Ishikawa (cell line): ENCODE results near the gene STX4.

Experiments
- CEBPB ChIP-seq: IDR thresholded peaks from 2 replicates; pipeline ENCODE4 v1.6.1; 2012
- CREB1 ChIP-seq: IDR thresholded peaks from 2 replicates; pipeline ENCODE4 v1.6.1; 2012; ENCODE audit warnings: low read depth
- EGR1 ChIP-seq: IDR thresholded peaks from 2 replicates; pipeline ENCODE4 v1.6.1; 2012
- EP300 ChIP-seq: IDR thresholded peaks from 2 replicates; pipeline ENCODE4 v1.6.1; 2012; ENCODE audit warnings: borderline replicate concordance
- FOXM1 ChIP-seq: IDR thresholded peaks from 2 replicates; pipeline ENCODE4 v1.6.1; 2012; ENCODE audit warnings: low read depth, borderline replicate concordance
- MAX ChIP-seq: IDR thresholded peaks from 2 replicates; pipeline ENCODE4 v1.6.1; 2012
- NFIC ChIP-seq: IDR thresholded peaks from 2 replicates; pipeline ENCODE4 v1.6.1; 2012
- REST ChIP-seq: IDR thresholded peaks from 2 replicates; pipeline ENCODE4 v1.6.1; 2012; ENCODE audit warnings: low read depth, mild to moderate bottlenecking
- TAF1 ChIP-seq: IDR thresholded peaks from 2 replicates; pipeline ENCODE4 v1.6.1; 2012; ENCODE audit warnings: low read depth, mild to moderate bottlenecking
- TCF12 ChIP-seq: IDR thresholded peaks from 2 replicates; pipeline ENCODE4 v1.6.1; 2012; ENCODE audit warnings: low read depth
- TEAD4 ChIP-seq: IDR thresholded peaks from 2 replicates; pipeline ENCODE4 v1.6.1; 2012
- USF1 ChIP-seq: IDR thresholded peaks from 2 replicates; pipeline ENCODE4 v1.6.1; 2012
- YY1 ChIP-seq: IDR thresholded peaks from 2 replicates; pipeline ENCODE4 v1.6.1; 2012; ENCODE audit warnings: low read depth
- ZBTB7A ChIP-seq: IDR thresholded peaks from 2 replicates; pipeline ENCODE4 v1.6.1; 2012; ENCODE audit warnings: low read depth

STX4 gene

DNA sequence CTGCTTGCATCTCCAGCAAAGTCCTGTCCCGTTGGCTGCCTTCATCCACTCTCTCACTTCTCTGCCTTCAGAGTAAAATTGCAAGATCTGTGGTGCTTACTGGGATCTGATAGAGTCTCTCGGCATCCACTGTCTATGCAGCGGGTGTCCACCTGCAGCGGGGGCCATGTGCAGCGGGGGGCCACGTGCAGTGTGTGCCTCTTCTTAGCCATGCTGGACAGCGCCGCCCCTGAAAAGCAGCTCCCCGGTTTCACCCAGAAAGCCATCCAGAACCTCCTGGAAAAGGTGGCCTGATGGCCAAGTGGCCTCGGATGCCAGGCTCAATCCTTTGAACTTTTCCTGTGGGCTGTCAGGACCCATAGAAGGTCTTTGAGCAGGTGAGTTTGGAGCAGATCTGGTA, 9.5 kb downstream of the STX4 start:
- TF ChIP-seq REST (peak; percentile 37; the same call in 1 of the 2 replicates), ZBTB7A (no peak), EP300 (no peak)

DNA sequence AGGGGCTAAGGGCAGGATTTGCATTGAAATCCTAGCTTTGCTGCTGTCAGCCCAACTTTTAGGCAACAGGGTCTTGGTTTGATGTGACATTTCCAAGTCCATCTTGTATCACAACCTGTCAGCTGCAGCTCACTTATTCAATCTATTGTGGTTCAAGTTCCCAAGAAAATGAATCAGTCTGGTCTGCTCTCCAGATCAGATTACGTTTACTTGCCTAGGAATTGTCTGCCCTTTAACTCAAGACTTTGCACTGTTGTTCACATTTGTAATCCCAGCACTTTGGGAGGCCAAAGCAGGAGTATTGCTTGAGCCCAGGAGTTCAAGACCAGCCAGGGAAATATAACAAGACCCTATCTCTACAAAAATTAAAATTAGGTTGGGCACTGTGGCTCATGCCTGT, 10.0 kb downstream of the STX4 start:
- TF ChIP-seq FOXM1 (no peak), YY1 (no peak), USF1 (no peak), EGR1 (no peak), CEBPB (no peak), MAX (no peak), TCF12 (no peak), TAF1 (no peak), REST (no peak)

DNA sequence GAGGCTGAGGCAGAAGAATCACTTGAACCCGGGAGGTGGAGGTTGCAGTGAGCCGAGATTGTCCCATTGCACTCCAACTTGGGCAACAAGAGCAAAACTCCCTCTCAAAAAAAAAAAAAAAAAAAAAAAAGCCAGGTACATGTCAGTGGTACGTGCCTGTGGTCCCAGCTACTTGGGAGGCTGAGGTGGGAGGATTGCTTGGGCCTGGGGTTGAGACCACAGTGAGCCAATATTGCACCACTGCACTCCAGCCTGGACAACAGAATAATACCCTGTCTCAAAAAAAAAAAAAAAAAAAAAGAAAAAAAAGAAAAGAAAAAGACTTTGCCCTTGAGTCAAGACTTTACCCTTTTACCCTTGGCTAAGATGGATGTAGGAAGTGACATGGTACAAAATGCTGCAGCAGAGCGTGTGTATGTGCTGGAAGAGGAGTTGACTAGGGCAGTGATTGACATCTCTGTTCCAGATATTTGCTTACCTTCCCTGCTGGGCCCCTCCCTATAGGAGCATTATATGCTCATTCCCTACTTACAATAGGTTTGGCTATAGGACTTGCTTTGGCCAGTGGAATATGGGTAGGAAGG, 10.6 kb downstream of the STX4 start:
- no peak for TF ChIP-seq REST
- TF ChIP-seq EP300 = no peak
- no peak for TF ChIP-seq FOXM1

DNA sequence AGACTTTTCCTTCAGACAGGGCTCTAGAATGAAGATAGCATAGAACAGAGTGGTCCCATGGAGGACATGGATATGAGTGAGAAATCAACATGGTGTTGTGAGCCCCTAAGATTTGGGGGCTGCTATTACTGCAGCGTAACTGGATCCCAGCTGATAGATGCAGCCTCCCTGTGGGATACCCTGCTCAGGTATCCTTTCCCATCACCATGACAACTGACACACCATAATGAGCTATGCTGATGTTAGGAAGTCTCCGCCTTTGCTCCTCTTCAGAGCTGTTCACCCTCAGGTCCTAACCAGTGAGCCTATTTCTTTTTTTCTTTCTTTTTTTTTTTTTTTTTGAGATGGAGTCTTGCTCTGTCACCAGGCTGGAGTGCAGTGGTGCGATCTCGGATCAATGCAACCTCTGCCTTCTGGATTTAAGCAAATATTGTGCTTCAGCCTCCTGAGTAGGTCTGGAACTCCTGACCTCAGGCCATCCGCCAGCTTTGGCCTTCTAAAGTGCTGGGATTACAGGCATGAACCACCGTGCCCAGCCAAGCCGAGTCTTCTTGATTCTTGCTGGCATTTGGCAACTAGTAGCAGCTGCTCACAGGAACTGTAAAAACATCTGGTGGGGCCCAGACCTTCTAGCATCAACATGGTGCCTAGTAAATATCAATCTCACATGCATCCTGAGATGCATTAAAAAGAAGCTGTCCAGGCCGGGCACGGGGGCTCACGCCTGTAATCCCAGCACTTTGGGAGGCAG, 17.1 kb downstream of the STX4 start:
- TF ChIP-seq REST (no peak), NFIC (no peak), MAX (no peak), EGR1 (no peak), FOXM1 (no peak), CEBPB (no peak), YY1 (no peak), TEAD4 (no peak), USF1 (no peak), TAF1 (no peak), TCF12 (no peak), CREB1 (no peak), EP300 (no peak)
